Sigmoid colon (tissue), 7 donors: Measurements from ENCODE around the gene IPCEF1. TPM values are rescaled to one million over a fixed set of nuclear protein-coding genes. Genes with fewer than 3 reads are reported as not detected.

Experiments used
- DNase-seq: peaks from one replicate; pipeline ENCODE4 v3.0.0-alpha.2; 2019
- H3K27ac ChIP-seq, 4 donors: fragments of 200-600 bp; sonication (generic); one replicate each; pipeline ENCODE4 v1.5.1; 2016 to 2019; ENCODE audit warnings: mild to moderate bottlenecking in 1 of 4
- H3K27me3 ChIP-seq, 3 donors: fragments of 200-600 bp; sonication (generic); one replicate each; pipeline ENCODE4 v1.5.1; 2019; ENCODE audit warnings: mild to moderate bottlenecking in 1 of 3
- H3K36me3 ChIP-seq, 4 donors: fragments of 200-600 bp; sonication (generic); one replicate each; pipeline ENCODE4 v1.5.1; 2016 to 2019
- H3K4me1 ChIP-seq, 4 donors: fragments of 200-600 bp; sonication (generic); one replicate each; pipeline ENCODE4 v1.5.1; 2017 to 2019
- H3K4me3 ChIP-seq, 4 donors: fragments of 200-600 bp; sonication (generic); one replicate each; pipeline ENCODE4 v1.5.1; 2017 to 2019; ENCODE audit warnings: mild to moderate bottlenecking in 2 of 4, moderate library complexity in 1 of 4
- H3K9me3 ChIP-seq, 4 donors: fragments of 200-600 bp in 3 of 4; sonication (generic) in 3 of 4; one replicate each; pipeline versions ENCODE4 v1.5.1 to v1.6.1; 2013 to 2019
- CTCF ChIP-seq, 4 experiments: fragments of 450-650 bp in 3 of 4; fragments of 200-600 bp in 1 of 4; IDR thresholded peaks; one replicate each; pipeline ENCODE4 v1.5.1; 2016 to 2019; ENCODE audit warnings: antibody characterized with exemption in 4 of 4, mild to moderate bottlenecking in 3 of 4, moderate library complexity in 2 of 4
- EP300 ChIP-seq, 4 donors: sonication (generic); formaldehyde crosslinking; IDR thresholded peaks; one replicate each; pipeline ENCODE4 v1.6.1; 2017; ENCODE audit warnings: antibody characterized with exemption in 4 of 4
- POLR2A ChIP-seq, 2 donors: fragments of 450-650 bp; IDR thresholded peaks; one replicate each; pipeline ENCODE4 v1.6.1; 2016; ENCODE audit warnings: antibody characterized with exemption in 2 of 2, mild to moderate bottlenecking in 2 of 2, moderate library complexity in 2 of 2
- POLR2AphosphoS5 ChIP-seq, 4 donors: sonication (generic); formaldehyde crosslinking; IDR thresholded peaks; one replicate each; pipeline ENCODE4 v1.6.1; 2017; ENCODE audit warnings: antibody characterized with exemption in 4 of 4
- WGBS, 2 donors: extraction: QIAGEN DNeasy Blood & Tissue Kit; methylation state at CpG; one replicate each; pipeline ENCODE4 v1.1.7; 2013; 5-methylcytosine and 5-hydroxymethylcytosine counted together
- intact Hi-C: fragments of 100-400 bp; cut with DNase I; formaldehyde crosslinking; loops from one replicate; pipeline ENCODE4 v1.15.1; 2023
- polyA plus RNA-seq, 3 donors: library from polyadenylated mRNA; stranded (reverse); fragments of 200-250 nt; gene quantifications; one replicate each; pipeline ENCODE4 v1.2.3, GENCODE V29; 2013
- total RNA-seq, 4 donors: library from RNA; depleted of rRNA; stranded (reverse); fragments of >200 nt; gene quantifications; one replicate each; pipeline ENCODE4 v1.1.0, GENCODE V29; 2016
- donor health status: healthy with polysubstance abuse.
- donor health status: Bipolar disorder and iron deficiency.
- donor health status: healthy.

Gene IPCEF1
- total and polyA plus RNA-seq, 7 donors: 0.28 to 5.5 (median 0.71) TPM

GRCh38 chr6:154257067-154257466 lies 99.5 kb downstream of the IPCEF1 start:
- no peak overlapping the region for H3K27ac ChIP-seq
- no peak for TF ChIP-seq EP300 (IDR thresholded peaks at IDR 0.05)
- TF ChIP-seq POLR2AphosphoS5 (IDR thresholded peaks at IDR 0.05): peak in 1 of 4 donors; percentile 16
- no peak overlapping the region for H3K4me3 ChIP-seq
- H3K9me3 ChIP-seq: peaks cover 0 to 3% (median 0%) of the 10 kb centered on the region in 4 donors
- intact Hi-C loops: no loop called here
- H3K36me3 ChIP-seq: no peaks in the 10 kb centered on the region
- no peak for DNase-seq
- no peaks in the 10 kb centered on the region for H3K27me3 ChIP-seq
- H3K4me1 ChIP-seq: no peaks in the 10 kb centered on the region
- 70 to 88% methylated on average over 1 of the region's 1 CpG for WGBS, 2 donors

DNA sequence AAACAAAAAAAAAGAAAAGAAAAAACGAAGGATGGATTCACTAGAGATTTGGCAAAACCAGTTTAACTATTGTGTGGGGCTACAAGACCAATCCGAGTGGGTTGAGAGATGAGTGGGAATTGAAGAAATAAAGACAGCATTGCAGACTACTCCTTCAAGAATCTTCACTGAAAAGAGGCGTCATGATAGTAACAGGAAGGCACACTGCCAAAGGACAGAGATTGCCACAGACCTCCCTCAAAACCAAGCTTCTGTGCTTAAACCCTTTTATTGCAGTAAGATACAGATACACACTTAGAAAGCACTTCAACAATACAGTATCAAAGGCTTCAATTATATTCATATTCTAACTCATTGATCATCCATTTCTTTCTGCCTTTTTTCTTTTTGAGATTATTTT lies 103.9 kb downstream of the IPCEF1 start:
- no peaks in the 10 kb centered on the region for H3K27me3 ChIP-seq
- H3K36me3 ChIP-seq: no peaks in the 10 kb centered on the region
- no peak for TF ChIP-seq POLR2A (IDR thresholded peaks at IDR 0.05)
- no peak for TF ChIP-seq EP300 (IDR thresholded peaks at IDR 0.05)
- TF ChIP-seq POLR2AphosphoS5 (IDR thresholded peaks at IDR 0.05): no peak
- no peak for TF ChIP-seq CTCF (IDR thresholded peaks at IDR 0.05)
- H3K4me3 ChIP-seq: no peak overlapping the region
- peaks cover 0 to 3% (median 0%) of the 10 kb centered on the region in 4 donors for H3K9me3 ChIP-seq
- WGBS, 2 donors: 77 to 83% methylated on average over 3 of the region's 3 CpGs
- no peak for DNase-seq
- H3K4me1 ChIP-seq: no peaks in the 10 kb centered on the region
- intact Hi-C loops: no loop called here
- no peak overlapping the region for H3K27ac ChIP-seq

DNA sequence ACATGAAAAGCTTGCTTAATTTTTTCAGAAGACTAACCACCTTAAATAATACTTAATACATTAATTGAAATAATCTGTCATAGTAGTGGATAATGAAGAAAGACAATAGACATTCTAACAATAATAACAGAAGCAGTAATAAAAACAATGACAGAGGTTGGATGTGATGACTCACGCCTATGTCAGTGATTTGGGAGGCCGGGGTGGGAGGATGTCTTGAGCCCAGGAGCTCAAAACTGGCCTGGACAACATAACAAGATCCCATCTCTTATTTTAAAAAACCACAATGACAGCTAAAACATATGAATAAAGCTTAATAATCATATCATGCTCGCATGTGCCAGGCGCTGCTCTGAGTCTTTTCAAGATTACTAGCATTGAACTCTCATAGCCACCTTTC lies 105.5 kb downstream of the IPCEF1 start:
- WGBS, 2 donors: 88 to 89% methylated on average over 4 of the region's 4 CpGs
- peaks cover 0 to 3% (median 0%) of the 10 kb centered on the region in 4 donors for H3K9me3 ChIP-seq

GRCh38 chr6:154249499-154250298 lies 106.9 kb downstream of the IPCEF1 start:
- DNase-seq: no peak
- H3K27ac ChIP-seq: no peak overlapping the region
- no peak for TF ChIP-seq POLR2AphosphoS5 (IDR thresholded peaks at IDR 0.05)
- TF ChIP-seq POLR2A (IDR thresholded peaks at IDR 0.05): no peak
- WGBS, 2 donors: 43 to 50% methylated on average over 8 of the region's 8 CpGs
- no peak overlapping the region for H3K4me3 ChIP-seq
- no peaks in the 10 kb centered on the region for H3K27me3 ChIP-seq
- no peaks in the 10 kb centered on the region for H3K36me3 ChIP-seq
- intact Hi-C loops: no loop called here
- no peaks in the 10 kb centered on the region for H3K4me1 ChIP-seq
- no peaks in the 10 kb centered on the region for H3K9me3 ChIP-seq

More for the DNA sequence above, 105.5 kb downstream of the IPCEF1 start:
- DNase-seq: no peak
- Histone ChIP-seq H3K4me3 (no peak overlapping the region), H3K36me3 (no peaks in the 10 kb centered on the region), H3K4me1 (no peaks in the 10 kb centered on the region), H3K27me3 (no peaks in the 10 kb centered on the region), H3K27ac (no peak overlapping the region)
- TF ChIP-seq CTCF (IDR thresholded peaks at IDR 0.05): no peak
- no peak for TF ChIP-seq EP300 (IDR thresholded peaks at IDR 0.05)
- TF ChIP-seq POLR2AphosphoS5 (IDR thresholded peaks at IDR 0.05): no peak
- TF ChIP-seq POLR2A (IDR thresholded peaks at IDR 0.05): no peak
- intact Hi-C loops: no loop called here

DNA sequence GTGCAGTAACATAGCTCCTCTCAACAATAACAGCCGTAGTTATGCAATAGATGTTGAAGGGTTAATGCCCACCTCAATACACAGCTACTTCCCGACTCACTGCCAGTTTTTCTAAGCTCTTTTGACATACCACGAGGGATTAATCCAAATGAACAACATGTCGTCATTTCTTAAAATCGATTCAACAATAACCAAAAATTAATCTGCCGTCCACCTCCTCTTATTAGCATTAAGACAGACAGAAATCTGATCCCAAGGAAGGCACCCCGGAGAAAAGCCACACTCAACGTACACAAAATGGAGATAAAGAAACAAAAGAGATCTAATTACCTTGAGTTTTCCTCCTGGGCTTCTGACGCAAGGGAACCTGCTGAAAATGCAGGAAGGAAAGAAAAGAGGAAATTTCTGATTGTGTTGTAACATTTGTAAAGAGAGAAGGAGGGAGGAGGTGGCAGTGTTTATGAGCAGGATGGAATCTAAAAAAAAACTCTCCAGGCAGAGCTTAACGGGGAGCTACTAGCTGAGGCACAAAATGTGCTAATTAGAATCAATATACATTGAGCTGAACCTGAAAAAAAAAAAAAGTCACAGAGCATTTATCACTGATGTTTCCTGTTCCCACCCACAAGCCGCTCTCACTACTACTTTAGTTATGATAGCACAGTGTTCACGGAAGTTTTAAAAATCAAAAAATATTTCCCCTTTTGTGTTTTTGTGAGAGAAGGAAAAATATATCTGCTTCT lies 109.3 kb downstream of the IPCEF1 start:
- Histone ChIP-seq H3K27ac (no peak overlapping the region), H3K27me3 (no peaks in the 10 kb centered on the region), H3K9me3 (no peaks in the 10 kb centered on the region), H3K4me1 (no peaks in the 10 kb centered on the region), H3K4me3 (peak overlapping the region in 1 of 4 donors; percentile 7), H3K36me3 (no peaks in the 10 kb centered on the region)
- DNase-seq: no peak
- intact Hi-C loops: no loop called here
- TF ChIP-seq CTCF (IDR thresholded peaks at IDR 0.05): no peak
- TF ChIP-seq POLR2A (IDR thresholded peaks at IDR 0.05): no peak
- no peak for TF ChIP-seq EP300 (IDR thresholded peaks at IDR 0.05)
- no peak for TF ChIP-seq POLR2AphosphoS5 (IDR thresholded peaks at IDR 0.05)
- 35 to 61% methylated on average over 12 of the region's 12 CpGs for WGBS, 2 donors
